B cell (primary cell): Measurements from ENCODE around the gene SLC44A1.

Experiments
- EZH2 ChIP-seq: IDR thresholded peaks from 2 replicates; pipeline ENCODE4 v1.6.1; 2012; ENCODE audit warnings: borderline replicate concordance, low read depth, mild to moderate bottlenecking, moderate library complexity, low read length; ENCODE audit not compliant: insufficient read depth, poor library complexity, severe bottlenecking
- TF ChIP-seq, protein P1 (sequence below): fragments of 200-600 bp; IDR thresholded peaks from one replicate; pipeline ENCODE4 v1.8.0; 2022; ENCODE audit warnings: antibody characterized with exemption, mild to moderate bottlenecking

DNA sequence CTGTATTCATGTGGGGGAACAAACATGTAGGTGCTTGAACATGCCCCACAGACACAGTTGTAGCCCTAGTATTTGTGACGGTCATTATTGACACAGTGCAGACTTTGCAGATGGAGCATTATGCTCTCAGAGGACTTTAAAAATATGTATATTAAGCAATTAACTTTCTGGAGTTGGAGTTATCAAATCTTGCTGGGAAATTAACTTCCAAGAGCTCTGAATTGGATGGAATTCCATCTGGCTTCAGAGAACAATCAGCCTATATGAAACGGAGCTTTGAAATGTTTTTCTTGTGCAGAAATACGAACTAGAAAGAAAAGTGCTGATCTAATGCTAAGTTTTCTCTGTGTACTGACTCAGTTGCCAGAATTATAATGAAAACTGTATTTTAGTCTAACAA is 152.4 kb downstream of the SLC44A1 start:
- TF ChIP-seq, protein P1, sequence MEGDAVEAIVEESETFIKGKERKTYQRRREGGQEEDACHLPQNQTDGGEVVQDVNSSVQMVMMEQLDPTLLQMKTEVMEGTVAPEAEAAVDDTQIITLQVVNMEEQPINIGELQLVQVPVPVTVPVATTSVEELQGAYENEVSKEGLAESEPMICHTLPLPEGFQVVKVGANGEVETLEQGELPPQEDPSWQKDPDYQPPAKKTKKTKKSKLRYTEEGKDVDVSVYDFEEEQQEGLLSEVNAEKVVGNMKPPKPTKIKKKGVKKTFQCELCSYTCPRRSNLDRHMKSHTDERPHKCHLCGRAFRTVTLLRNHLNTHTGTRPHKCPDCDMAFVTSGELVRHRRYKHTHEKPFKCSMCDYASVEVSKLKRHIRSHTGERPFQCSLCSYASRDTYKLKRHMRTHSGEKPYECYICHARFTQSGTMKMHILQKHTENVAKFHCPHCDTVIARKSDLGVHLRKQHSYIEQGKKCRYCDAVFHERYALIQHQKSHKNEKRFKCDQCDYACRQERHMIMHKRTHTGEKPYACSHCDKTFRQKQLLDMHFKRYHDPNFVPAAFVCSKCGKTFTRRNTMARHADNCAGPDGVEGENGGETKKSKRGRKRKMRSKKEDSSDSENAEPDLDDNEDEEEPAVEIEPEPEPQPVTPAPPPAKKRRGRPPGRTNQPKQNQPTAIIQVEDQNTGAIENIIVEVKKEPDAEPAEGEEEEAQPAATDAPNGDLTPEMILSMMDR: no peak
- TF ChIP-seq EZH2: no peak
